Measurements from ENCODE around the gene KCNRG. TPM values are rescaled to one million over a fixed set of nuclear protein-coding genes. Genes with fewer than 3 reads are reported as not detected.
"Not testable (repeated sequence)": the region's sequence is repeated elsewhere in the genome, so short reads cannot be mapped to it uniquely, and the experiment has no call there.

The KCNRG gene
- not detected for total RNA-seq

DNA sequence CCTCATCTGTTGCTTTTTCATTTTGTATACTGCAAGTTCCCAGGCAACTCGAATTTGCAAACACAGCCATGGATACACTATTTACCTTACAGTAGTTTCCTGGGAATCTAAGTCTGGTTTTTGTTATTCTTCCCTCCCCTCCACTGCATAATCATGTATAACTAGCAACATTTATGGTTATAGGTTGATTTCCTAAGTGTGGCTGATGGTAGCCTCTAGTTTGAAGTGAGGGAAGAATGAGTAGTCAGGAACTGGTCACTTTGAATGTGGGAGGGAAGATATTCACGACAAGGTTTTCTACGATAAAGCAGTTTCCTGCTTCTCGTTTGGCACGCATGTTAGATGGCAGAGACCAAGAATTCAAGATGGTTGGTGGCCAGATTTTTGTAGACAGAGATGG is at the start of gene KCNRG:
TSS of gene KCNRG (plus strand) at position 187 of the 400 bp plus-strand sequence. CDS start at position 237, 50 bp downstream.
- peaks cover 27% of the 10 kb centered on the region for H3K4me1 Mint-ChIP-seq (ENCODE audit: low read depth)
- H3K36me3 Mint-ChIP-seq (ENCODE audit: low read depth) = peaks cover 58% of the 10 kb centered on the region

GRCh38 chr13:49967456-49967855 is 47.8 kb upstream of the KCNRG start:
- DNase-seq = no peak
- H3K9me3 Mint-ChIP-seq = peaks cover 14% of the 10 kb centered on the region
- no peaks in the 10 kb centered on the region for H3K4me1 Mint-ChIP-seq (ENCODE audit: low read depth)
- H3K27ac Mint-ChIP-seq = no peak overlapping the region
- H3K4me3 Mint-ChIP-seq = no peak overlapping the region
- intact Hi-C loops (cut with micrococcal nuclease) = no loop called here
- H3K27me3 Mint-ChIP-seq (ENCODE audit: low read depth) = no peaks in the 10 kb centered on the region
- peaks cover 6% of the 10 kb centered on the region for H3K36me3 Mint-ChIP-seq (ENCODE audit: low read depth)
- CTCF ChIA-PET = interaction anchor here (0.6 kb wide), 1 partner anchor 10 kb away, joined by 5 read pairs; no protein-coding TSS in a partner anchor

More for the DNA sequence above, at the start of gene KCNRG:
- CTCF ChIA-PET = interaction anchor here (1.4 kb wide), 1 partner anchor 18 kb away, joined by 5 read pairs; the partner anchor contains the start of gene TRIM13
- no peak within 1 kb of the TSS for H3K4me3 Mint-ChIP-seq
- intact Hi-C loops (cut with micrococcal nuclease) = no loop called here
- H3K9me3 Mint-ChIP-seq = no peaks in the 10 kb centered on the region
- DNase-seq = no peak
- no peak within 1 kb of the TSS for H3K27ac Mint-ChIP-seq
- no peaks in the 10 kb centered on the region for H3K27me3 Mint-ChIP-seq (ENCODE audit: low read depth)

- Mint-ChIP-seq H3K4me3 (no peak overlapping the region), H3K9me3 (no peaks in the 10 kb centered on the region), H3K27me3 (ENCODE audit: low read depth) (no peaks in the 10 kb centered on the region), H3K27ac (no peak overlapping the region), H3K4me1 (ENCODE audit: low read depth) (no peaks in the 10 kb centered on the region), H3K36me3 (ENCODE audit: low read depth) (no peaks in the 10 kb centered on the region)
- CTCF ChIA-PET = interaction anchor here (0.6 kb wide), 2 partner anchors 346 to 832 kb away, joined by 3 read pairs; no protein-coding TSS in a partner anchor
- intact Hi-C loops (cut with micrococcal nuclease) = no loop called here
- DNase-seq = no peak
These were observed 42.5 kb upstream of the KCNRG start for GRCh38 chr13:49972709-49973108.

- no peak for DNase-seq
- no peaks in the 10 kb centered on the region for H3K27me3 Mint-ChIP-seq (ENCODE audit: low read depth)
- H3K27ac Mint-ChIP-seq = no peak overlapping the region
- CTCF ChIA-PET = interaction anchor here (0.5 to 4.0 kb wide), 32 partner anchors 11 to 1095 kb away, joined by 3 to 21 read pairs (median 3); partner anchors contain the start of genes SPRYD7 and TRIM13
- no peaks in the 10 kb centered on the region for H3K36me3 Mint-ChIP-seq (ENCODE audit: low read depth)
- intact Hi-C loops (cut with micrococcal nuclease) = loop anchor here (1.0 to 5.0 kb wide), 5 partner anchors 291 to 1094 kb away; no protein-coding TSS in a partner anchor
- no peaks in the 10 kb centered on the region for H3K4me1 Mint-ChIP-seq (ENCODE audit: low read depth)
- H3K9me3 Mint-ChIP-seq = no peaks in the 10 kb centered on the region
- H3K4me3 Mint-ChIP-seq = no peak overlapping the region
These were observed 39.4 kb upstream of the KCNRG start for GRCh38 chr13:49975826-49976225.

DNA sequence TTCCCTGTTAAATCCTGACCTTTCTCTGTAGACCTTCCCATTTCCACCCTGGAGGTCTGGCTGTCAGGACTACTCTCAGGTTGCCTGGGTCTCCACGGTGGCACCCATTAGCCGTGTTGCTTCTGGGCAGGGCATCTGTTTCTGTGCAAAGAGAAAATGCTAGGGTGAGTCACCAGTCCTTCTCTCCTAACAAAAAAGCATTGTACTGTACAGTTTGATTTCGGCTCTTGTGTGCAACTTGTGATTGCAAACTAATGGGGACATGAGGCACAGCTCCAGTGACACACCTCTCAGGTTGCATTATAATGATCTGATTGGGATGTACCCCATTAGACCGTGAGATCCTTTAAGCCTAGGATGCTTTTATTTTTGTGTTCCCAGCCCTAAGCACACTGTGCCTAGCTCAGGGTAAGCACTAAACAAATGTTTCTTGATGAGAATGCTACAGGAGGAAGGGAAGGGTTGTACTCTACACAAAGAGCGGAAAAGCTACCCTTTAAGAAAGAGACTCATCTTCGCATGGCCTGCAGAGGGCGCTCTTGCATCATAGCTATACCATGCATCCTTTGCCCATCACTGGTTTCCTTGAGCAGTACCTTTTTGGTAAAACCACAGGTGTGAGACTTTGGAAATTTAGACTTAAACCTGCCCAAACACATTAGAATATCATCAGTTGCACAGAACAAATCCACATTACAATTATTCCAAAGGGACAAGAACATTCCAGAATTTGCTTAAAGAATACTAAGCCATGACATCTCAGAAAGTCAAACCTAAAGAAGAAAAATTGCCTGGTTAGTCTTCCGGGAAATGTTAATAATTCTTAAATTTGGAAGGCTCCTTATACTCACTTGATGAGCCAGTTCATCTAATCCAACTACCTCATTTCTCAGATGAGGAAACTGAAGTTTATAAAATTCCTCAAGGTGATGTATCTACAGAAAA is 38.7 kb upstream of the KCNRG start:
- intact Hi-C loops (cut with micrococcal nuclease) = loop anchor here (1.0 to 5.0 kb wide), 5 partner anchors 291 to 1094 kb away; no protein-coding TSS in a partner anchor
- no peak overlapping the region for H3K4me3 Mint-ChIP-seq
- DNase-seq = peak; percentile 85
- no peaks in the 10 kb centered on the region for H3K4me1 Mint-ChIP-seq (ENCODE audit: low read depth)
- H3K27me3 Mint-ChIP-seq (ENCODE audit: low read depth) = no peaks in the 10 kb centered on the region
- no peaks in the 10 kb centered on the region for H3K9me3 Mint-ChIP-seq
- H3K36me3 Mint-ChIP-seq (ENCODE audit: low read depth) = no peaks in the 10 kb centered on the region
- CTCF ChIA-PET = interaction anchor here (0.5 to 4.0 kb wide), 45 partner anchors 8 to 1093 kb away, joined by 3 to 21 read pairs (median 3); partner anchors contain the start of genes SPRYD7 and TRIM13
- H3K27ac Mint-ChIP-seq = no peak overlapping the region

DNA sequence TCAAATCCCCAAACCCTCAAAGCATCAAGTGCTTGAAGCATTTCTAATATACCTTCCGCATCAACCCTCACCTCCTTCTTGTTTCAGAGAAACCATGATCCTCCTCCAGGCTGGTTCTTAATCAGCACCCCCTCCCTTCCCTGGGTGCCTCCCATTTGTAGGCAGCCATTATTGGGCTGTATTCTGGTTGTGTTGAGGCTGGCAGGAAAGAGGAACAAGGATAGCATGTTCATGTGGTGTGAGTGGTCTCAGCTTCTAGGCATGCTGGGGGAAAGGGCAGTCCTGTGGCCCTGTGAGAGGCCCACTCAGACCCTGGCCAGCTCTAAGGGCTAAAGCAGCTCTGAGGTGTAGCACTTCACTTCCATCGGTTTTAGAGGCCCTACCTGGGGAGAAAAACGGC is 37.3 kb upstream of the KCNRG start:
- DNase-seq = no peak
- no peaks in the 10 kb centered on the region for H3K27me3 Mint-ChIP-seq (ENCODE audit: low read depth)
- H3K4me3 Mint-ChIP-seq = no peak overlapping the region
- no peaks in the 10 kb centered on the region for H3K36me3 Mint-ChIP-seq (ENCODE audit: low read depth)
- intact Hi-C loops (cut with micrococcal nuclease) = loop anchor here (5.0 kb wide), 1 partner anchor 289 kb away; no protein-coding TSS in a partner anchor
- no peak overlapping the region for H3K27ac Mint-ChIP-seq
- no peaks in the 10 kb centered on the region for H3K4me1 Mint-ChIP-seq (ENCODE audit: low read depth)
- CTCF ChIA-PET = interaction anchor here (0.7 to 4.0 kb wide), 8 partner anchors 19 to 1091 kb away, joined by 3 to 21 read pairs (median 4); partner anchors contain the start of genes SPRYD7 and TRIM13
- H3K9me3 Mint-ChIP-seq = no peaks in the 10 kb centered on the region

- Mint-ChIP-seq H3K27ac (no peak overlapping the region), H3K9me3 (no peaks in the 10 kb centered on the region), H3K27me3 (ENCODE audit: low read depth) (no peaks in the 10 kb centered on the region), H3K4me3 (no peak overlapping the region), H3K4me1 (ENCODE audit: low read depth) (no peaks in the 10 kb centered on the region), H3K36me3 (ENCODE audit: low read depth) (no peaks in the 10 kb centered on the region)
- intact Hi-C loops (cut with micrococcal nuclease) = no loop called here
- CTCF ChIA-PET = interaction anchor here (0.6 to 0.8 kb wide), 3 partner anchors 44 to 903 kb away, joined by 3 to 8 read pairs (median 3); partner anchors contain the start of gene SPRYD7
- DNase-seq = no peak
These were observed 35.0 kb upstream of the KCNRG start for GRCh38 chr13:49980266-49980665.

GRCh38 chr13:49985129-49985528 is 30.1 kb upstream of the KCNRG start:
- intact Hi-C loops (cut with micrococcal nuclease) = no loop called here
- Mint-ChIP-seq H3K9me3 (no peaks in the 10 kb centered on the region), H3K27ac (no peak overlapping the region), H3K4me3 (no peak overlapping the region), H3K4me1 (ENCODE audit: low read depth) (no peaks in the 10 kb centered on the region), H3K36me3 (ENCODE audit: low read depth) (no peaks in the 10 kb centered on the region), H3K27me3 (ENCODE audit: low read depth) (no peaks in the 10 kb centered on the region)
- CTCF ChIA-PET = no interaction called here
- no peak for DNase-seq

GRCh38 chr13:49986471-49986870 is 28.8 kb upstream of the KCNRG start:
- CTCF ChIA-PET = interaction anchor here (0.6 to 1.4 kb wide), 4 partner anchors 8 to 106 kb away, joined by 3 to 5 read pairs (median 4); partner anchors contain the start of gene SPRYD7
- no peak overlapping the region for H3K4me3 Mint-ChIP-seq
- no peaks in the 10 kb centered on the region for H3K27me3 Mint-ChIP-seq (ENCODE audit: low read depth)
- no peak for DNase-seq
- no peaks in the 10 kb centered on the region for H3K36me3 Mint-ChIP-seq (ENCODE audit: low read depth)
- H3K9me3 Mint-ChIP-seq = no peaks in the 10 kb centered on the region
- H3K4me1 Mint-ChIP-seq (ENCODE audit: low read depth) = no peaks in the 10 kb centered on the region
- no peak overlapping the region for H3K27ac Mint-ChIP-seq
- intact Hi-C loops (cut with micrococcal nuclease) = no loop called here

DNA sequence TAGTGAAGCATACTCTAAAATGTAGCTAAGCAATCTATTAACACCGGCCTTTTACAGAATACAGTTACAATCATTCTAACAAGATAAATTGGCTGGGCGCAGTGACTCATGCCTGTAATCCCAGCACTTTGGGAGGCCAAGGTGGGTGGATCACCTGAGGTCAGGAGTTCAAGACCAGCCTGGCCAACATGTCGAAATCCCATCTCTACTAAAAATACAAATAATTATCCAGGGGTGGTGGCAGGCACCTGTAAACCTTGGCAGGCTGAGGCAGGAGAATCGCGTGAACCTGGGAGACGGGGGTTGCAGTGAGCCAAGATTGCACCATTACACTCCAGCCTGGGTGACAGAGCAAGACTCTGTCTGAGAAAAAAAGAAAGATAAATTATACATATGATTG is 24.6 kb upstream of the KCNRG start:
- H3K9me3 Mint-ChIP-seq; H3K27me3 Mint-ChIP-seq (ENCODE audit: low read depth); H3K36me3 Mint-ChIP-seq (ENCODE audit: low read depth); DNase-seq; H3K4me3 Mint-ChIP-seq; H3K27ac Mint-ChIP-seq; intact Hi-C loops (cut with micrococcal nuclease); H3K4me1 Mint-ChIP-seq (ENCODE audit: low read depth): not testable (repeated sequence)
- CTCF ChIA-PET = interaction anchor here (0.6 to 1.9 kb wide), 2 partner anchors 14 to 20 kb away, joined by 3 to 8 read pairs; no protein-coding TSS in a partner anchor

DNA sequence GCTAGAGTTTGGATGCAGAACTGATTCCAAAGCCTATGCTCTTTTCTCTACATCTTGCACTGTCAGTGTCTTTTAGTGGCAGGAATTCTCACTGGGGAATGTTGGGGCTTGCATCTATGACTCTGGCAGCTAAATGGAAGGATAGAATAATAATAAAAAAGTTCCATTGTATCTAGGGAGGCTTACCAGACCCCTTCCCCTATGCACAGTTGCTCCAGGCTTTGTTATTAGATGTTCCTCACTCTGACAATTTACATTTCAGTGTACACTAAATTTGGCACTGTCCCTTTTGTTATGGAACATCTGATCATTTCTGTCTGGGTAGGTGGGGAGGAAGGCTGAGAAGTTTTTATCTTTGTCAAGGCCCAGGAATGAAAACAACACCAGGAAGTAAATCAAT is 22.1 kb upstream of the KCNRG start:
- peaks cover 8% of the 10 kb centered on the region for H3K4me1 Mint-ChIP-seq (ENCODE audit: low read depth)
- H3K27me3 Mint-ChIP-seq (ENCODE audit: low read depth) = no peaks in the 10 kb centered on the region
- no peak for DNase-seq
- no peaks in the 10 kb centered on the region for H3K9me3 Mint-ChIP-seq
- no peak overlapping the region for H3K27ac Mint-ChIP-seq
- intact Hi-C loops (cut with micrococcal nuclease) = no loop called here
- CTCF ChIA-PET = interaction anchor here (1.3 to 1.5 kb wide), 2 partner anchors 17 to 57 kb away, joined by 3 to 4 read pairs; partner anchors contain the start of gene SPRYD7
- peaks cover 3% of the 10 kb centered on the region for H3K36me3 Mint-ChIP-seq (ENCODE audit: low read depth)
- H3K4me3 Mint-ChIP-seq = no peak overlapping the region

DNA sequence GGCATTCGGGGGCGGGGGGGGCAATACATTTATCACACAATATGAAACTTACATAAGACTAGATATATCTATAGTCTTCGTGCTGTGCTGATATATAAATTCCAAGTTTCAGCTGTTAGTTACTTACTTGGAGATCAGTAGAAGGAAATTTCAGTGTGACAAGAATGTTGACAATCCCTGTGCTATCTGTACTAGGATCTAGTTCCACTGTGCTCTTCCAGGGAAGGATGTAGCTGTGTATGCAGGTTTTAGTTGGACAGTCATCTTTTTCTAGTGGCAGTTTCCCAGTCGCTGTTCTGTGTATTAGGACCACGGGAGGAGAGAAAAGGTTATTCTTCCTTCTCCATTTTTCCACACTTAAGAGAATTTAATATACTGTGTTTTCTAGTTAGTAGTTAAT is 21.6 kb upstream of the KCNRG start:
- no peak for DNase-seq
- Mint-ChIP-seq H3K36me3 (ENCODE audit: low read depth) (peaks cover 8% of the 10 kb centered on the region), H3K4me1 (ENCODE audit: low read depth) (peaks cover 14% of the 10 kb centered on the region), H3K27me3 (ENCODE audit: low read depth) (no peaks in the 10 kb centered on the region), H3K4me3 (no peak overlapping the region), H3K27ac (no peak overlapping the region), H3K9me3 (no peaks in the 10 kb centered on the region)
- intact Hi-C loops (cut with micrococcal nuclease) = no loop called here
- CTCF ChIA-PET = interaction anchor here (1.5 kb wide), 1 partner anchor 58 kb away, joined by 3 read pairs; the partner anchor contains the start of gene SPRYD7
